ENCODE measurements around the gene CCDC137.

Gene CCDC137

DNA sequence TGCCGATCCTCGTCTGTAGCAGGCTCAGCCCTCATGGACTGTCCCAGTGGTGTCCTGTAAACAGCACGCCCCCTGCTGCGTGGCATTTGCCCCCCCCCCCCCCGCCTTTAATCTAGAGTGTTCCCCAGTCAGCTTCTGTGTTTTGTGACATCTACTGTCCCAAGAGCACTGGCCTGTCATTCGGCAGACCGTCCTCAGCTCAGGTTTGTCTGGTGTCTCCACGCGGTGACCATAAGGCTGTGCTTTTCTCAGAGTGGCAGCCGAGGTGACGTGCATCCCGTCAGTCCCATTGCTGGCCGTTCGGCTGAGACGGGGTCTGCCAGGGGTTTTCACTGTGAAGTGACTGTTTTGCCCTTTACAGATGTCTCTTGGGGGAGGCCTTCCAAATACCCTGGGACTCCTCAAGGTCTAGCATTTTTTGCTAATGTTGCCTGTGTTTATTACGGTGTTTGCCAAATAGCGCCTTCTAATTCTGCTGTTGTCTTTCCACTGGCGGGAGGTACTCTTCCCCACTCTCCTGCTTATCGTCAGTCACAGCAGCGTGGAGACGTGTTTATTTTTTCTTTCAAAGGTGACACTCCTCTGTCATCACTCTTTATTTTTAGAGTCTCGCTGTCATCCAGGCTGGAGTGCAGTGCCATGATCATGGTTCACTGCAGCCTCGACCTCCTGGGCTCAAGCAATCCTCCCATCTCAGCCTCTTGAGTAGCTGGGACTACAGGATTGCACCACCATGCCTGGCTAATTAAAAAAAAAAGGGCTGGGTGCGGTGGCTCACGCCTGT lies 30.9 kb downstream of the CCDC137 start:
- ChIA-PET CTCF (interaction anchor here (0.6 to 1.3 kb wide), 3 partner anchors 22 to 340 kb away, joined by 3 to 6 read pairs (median 3); partner anchors contain the start of gene DCXR), POLR2A (interaction anchor here (1.5 to 2.9 kb wide), 5 partner anchors 12 to 28 kb away, joined by 3 to 25 read pairs (median 8); partner anchors contain the start of genes ARL16 and HGS)
- H3K9me3 ChIP-seq (ENCODE audit: control insufficient read depth, insufficient read depth, low read depth, low read length), result no peaks in the 10 kb centered on the region
- peaks cover 38 to 95% of the 10 kb centered on the region in 2 experiments for H3K36me3 ChIP-seq (ENCODE audit: control insufficient read depth in 2 of 2, insufficient read depth in 1 of 2, low read length in 2 of 2)
- no peak overlapping the region for H3K27ac ChIP-seq (ENCODE audit: extremely low read depth, low read depth, low read length)
- H3K4me3 ChIP-seq (ENCODE audit: low read depth, low read length), result no peak overlapping the region
- TF ChIP-seq ZBTB17 (tag by site-specific recombination; IDR thresholded peaks at IDR 0.05) (0 out of 2 replicates have a peak, but pooled peaks have one; percentile 15), KLF8 (tag by site-specific recombination; IDR thresholded peaks at IDR 0.05) (peak; percentile 44; the same call in 1 of the 2 replicates), ZNF146 (tag by site-specific recombination; IDR thresholded peaks at IDR 0.05) (no peak), SP7 (tag by site-specific recombination; IDR thresholded peaks at IDR 0.05) (0 out of 2 replicates have a peak, but pooled peaks have one; percentile 52), ZFP37 (tag by site-specific recombination; IDR thresholded peaks at IDR 0.05) (no peak), ZNF530 (tag by site-specific recombination; IDR thresholded peaks at IDR 0.05; ENCODE audit: low read depth) (no peak), ZNF501 (tag by site-specific recombination; IDR thresholded peaks at IDR 0.05) (no peak), ZNF621 (tag by site-specific recombination; IDR thresholded peaks at IDR 0.05) (no peak), RBAK (tag by site-specific recombination; IDR thresholded peaks at IDR 0.05) (no peak), EGR2 (tag by site-specific recombination; IDR thresholded peaks at IDR 0.05; ENCODE audit: low read depth) (no peak), ZNF112 (tag by site-specific recombination; IDR thresholded peaks at IDR 0.05) (no peak), ZNF629 (tag by site-specific recombination; IDR thresholded peaks at IDR 0.05) (peak; percentile 40; the same call in 1 of the 2 replicates), WT1 (tag by site-specific recombination; IDR thresholded peaks at IDR 0.05) (peak; percentile 91), KLF10 (tag by site-specific recombination; IDR thresholded peaks at IDR 0.05) (no peak; the same call in 1 of the 2 replicates), BCL11A (tag by site-specific recombination; IDR thresholded peaks at IDR 0.05; ENCODE audit: low read depth) (0 out of 2 replicates have a peak, but pooled peaks have one; percentile 18), GLI4 (tag by site-specific recombination; IDR thresholded peaks at IDR 0.05) (no peak)
- TF ChIP-seq, protein P1, sequence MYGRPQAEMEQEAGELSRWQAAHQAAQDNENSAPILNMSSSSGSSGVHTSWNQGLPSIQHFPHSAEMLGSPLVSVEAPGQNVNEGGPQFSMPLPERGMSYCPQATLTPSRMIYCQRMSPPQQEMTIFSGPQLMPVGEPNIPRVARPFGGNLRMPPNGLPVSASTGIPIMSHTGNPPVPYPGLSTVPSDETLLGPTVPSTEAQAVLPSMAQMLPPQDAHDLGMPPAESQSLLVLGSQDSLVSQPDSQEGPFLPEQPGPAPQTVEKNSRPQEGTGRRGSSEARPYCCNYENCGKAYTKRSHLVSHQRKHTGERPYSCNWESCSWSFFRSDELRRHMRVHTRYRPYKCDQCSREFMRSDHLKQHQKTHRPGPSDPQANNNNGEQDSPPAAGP (tag by site-specific recombination; IDR thresholded peaks at IDR 0.05), result peak; percentile 61; the same call in 1 of the 2 replicates
- TF ChIP-seq, protein P2, sequence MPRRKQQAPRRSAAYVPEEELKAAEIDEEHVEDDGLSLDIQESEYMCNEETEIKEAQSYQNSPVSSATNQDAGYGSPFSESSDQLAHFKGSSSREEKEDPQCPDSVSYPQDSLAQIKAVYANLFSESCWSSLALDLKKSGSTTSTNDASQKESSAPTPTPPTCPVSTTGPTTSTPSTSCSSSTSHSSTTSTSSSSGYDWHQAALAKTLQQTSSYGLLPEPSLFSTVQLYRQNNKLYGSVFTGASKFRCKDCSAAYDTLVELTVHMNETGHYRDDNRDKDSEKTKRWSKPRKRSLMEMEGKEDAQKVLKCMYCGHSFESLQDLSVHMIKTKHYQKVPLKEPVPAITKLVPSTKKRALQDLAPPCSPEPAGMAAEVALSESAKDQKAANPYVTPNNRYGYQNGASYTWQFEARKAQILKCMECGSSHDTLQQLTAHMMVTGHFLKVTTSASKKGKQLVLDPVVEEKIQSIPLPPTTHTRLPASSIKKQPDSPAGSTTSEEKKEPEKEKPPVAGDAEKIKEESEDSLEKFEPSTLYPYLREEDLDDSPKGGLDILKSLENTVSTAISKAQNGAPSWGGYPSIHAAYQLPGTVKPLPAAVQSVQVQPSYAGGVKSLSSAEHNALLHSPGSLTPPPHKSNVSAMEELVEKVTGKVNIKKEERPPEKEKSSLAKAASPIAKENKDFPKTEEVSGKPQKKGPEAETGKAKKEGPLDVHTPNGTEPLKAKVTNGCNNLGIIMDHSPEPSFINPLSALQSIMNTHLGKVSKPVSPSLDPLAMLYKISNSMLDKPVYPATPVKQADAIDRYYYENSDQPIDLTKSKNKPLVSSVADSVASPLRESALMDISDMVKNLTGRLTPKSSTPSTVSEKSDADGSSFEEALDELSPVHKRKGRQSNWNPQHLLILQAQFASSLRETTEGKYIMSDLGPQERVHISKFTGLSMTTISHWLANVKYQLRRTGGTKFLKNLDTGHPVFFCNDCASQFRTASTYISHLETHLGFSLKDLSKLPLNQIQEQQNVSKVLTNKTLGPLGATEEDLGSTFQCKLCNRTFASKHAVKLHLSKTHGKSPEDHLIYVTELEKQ (tag by site-specific recombination; IDR thresholded peaks at IDR 0.05; ENCODE audit: borderline replicate concordance), result 0 out of 2 replicates have a peak, but pooled peaks have one; percentile 38
- TF ChIP-seq, protein P3, sequence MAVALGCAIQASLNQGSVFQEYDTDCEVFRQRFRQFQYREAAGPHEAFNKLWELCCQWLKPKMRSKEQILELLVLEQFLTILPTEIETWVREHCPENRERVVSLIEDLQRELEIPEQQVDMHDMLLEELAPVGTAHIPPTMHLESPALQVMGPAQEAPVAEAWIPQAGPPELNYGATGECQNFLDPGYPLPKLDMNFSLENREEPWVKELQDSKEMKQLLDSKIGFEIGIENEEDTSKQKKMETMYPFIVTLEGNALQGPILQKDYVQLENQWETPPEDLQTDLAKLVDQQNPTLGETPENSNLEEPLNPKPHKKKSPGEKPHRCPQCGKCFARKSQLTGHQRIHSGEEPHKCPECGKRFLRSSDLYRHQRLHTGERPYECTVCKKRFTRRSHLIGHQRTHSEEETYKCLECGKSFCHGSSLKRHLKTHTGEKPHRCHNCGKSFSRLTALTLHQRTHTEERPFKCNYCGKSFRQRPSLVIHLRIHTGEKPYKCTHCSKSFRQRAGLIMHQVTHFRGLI (tag by site-specific recombination; IDR thresholded peaks at IDR 0.05), result no peak
- TF ChIP-seq, protein P4, sequence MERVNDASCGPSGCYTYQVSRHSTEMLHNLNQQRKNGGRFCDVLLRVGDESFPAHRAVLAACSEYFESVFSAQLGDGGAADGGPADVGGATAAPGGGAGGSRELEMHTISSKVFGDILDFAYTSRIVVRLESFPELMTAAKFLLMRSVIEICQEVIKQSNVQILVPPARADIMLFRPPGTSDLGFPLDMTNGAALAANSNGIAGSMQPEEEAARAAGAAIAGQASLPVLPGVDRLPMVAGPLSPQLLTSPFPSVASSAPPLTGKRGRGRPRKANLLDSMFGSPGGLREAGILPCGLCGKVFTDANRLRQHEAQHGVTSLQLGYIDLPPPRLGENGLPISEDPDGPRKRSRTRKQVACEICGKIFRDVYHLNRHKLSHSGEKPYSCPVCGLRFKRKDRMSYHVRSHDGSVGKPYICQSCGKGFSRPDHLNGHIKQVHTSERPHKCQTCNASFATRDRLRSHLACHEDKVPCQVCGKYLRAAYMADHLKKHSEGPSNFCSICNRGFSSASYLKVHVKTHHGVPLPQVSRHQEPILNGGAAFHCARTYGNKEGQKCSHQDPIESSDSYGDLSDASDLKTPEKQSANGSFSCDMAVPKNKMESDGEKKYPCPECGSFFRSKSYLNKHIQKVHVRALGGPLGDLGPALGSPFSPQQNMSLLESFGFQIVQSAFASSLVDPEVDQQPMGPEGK (tag by site-specific recombination; IDR thresholded peaks at IDR 0.05), result no peak
- peaks cover 6% of the 10 kb centered on the region; the same call in 1 of the 2 replicates for H3K4me1 ChIP-seq (ENCODE audit: control insufficient read depth, insufficient read depth, low read length)

Measured in HEK293 (cell line).